Activated gamma-delta T cell treated with anti-CD3 and anti-CD28 coated beads, Interleukin-2, amount 50 U/mL, for 16 hours (primary cell): Measurements from ENCODE around the gene FN1.

Experiments
- DNase-seq: peaks from one replicate; pipeline ENCODE4 v3.0.0-alpha.2; 2020; ENCODE audit warnings: low read depth

Gene FN1

GRCh38 chr2:215435870-215436704, at the start of gene FN1:
TSS of gene FN1 (minus strand) at chr2:215436068. CDS start at chr2:215435802, 266 bp downstream.
- DNase-seq, result peak; percentile 19

DNA sequence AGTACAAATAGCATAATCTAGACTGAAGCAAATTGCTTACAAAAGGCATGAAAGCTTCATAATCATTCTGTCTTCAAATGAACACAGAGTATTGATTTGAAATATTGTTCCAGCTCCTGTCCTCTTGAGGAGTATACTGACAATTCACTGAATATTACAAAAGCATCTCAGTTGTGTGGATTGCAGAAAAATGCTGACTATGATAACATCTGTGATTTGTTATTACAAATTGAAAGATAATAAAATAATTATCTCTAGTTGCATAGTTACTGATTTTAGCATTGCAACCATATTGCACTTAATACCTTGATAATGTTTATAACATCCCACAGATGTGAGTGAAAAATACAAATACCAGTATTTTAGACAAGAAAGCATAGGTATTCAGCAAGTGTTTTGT, 49.2 kb upstream of the FN1 start:
- no peak for DNase-seq

GRCh38 chr2:215484570-215484969, 48.7 kb upstream of the FN1 start:
- no peak for DNase-seq

DNA sequence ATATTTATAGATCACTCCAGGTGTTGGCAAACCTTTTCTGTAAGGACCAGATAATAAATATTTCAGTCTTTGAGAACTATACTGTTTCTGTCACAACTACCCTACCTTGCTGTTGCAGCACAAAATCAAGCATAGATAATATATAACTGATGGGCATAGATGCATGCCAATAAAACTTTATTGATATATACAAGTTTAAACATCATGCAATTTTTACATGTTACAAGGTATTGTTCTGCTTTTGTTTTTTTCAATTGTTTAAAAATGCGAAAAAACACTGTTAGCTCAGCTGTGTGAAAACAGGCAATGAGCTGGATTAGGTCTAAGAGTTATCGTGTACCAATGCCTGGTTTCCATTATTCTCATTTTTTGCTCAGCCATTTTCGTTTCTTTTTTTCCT, 47.6 kb upstream of the FN1 start:
- no peak for DNase-seq

DNA sequence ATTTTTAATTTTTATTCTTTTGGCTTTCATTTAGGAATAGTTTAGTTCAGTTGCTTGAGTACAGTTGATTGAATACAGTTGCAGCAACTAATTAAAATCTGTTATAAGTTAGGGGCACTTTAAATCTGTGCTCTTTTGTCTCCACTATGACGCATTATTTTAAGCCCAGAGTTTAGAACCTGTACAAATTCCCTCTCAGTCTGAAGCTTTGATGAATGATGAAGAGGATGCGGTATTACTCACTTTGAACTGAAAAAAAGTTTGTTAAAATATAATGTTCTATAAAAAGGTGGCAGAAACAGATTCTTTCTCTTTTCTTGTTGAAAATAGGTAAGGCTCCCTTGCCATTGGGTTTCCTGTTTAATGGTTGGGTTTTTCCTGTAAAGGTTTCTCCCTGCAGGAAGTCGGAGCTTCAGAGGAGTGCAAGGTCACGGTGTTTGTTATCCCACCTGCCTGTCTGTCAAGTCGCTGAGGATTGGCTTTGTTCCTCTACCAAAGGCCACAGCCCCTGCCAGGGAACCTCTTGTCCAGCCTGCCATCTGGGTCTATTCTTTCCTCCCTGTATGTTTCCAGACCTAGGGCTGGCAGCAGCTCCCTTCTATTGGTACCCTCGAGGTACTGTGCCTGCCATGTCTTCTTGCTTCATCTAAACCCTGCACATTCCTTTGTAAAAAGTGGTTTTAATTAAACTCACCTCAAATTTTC, 43.8 kb upstream of the FN1 start:
- no peak for DNase-seq

GRCh38 chr2:215479121-215479520, 43.3 kb upstream of the FN1 start:
- DNase-seq, result no peak

DNA sequence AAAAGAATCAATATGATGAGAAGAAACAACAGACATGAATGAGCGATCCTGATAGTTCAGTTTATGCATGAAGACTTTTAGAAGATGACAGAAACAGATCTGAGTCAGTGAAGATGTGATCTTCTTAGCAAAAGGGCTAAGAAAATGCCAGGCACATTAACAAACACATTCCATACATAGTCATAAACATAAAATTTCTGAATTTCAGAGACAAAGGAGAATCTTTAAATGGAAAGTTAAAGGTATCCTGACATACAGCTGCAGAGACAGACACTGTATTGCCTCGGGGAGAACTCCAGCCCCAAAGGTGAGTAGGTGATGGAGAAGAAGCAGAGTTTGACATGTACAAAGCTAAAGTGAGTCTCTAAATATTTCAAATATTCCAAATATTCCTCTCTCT, 40.6 kb upstream of the FN1 start:
- DNase-seq, result no peak

DNA sequence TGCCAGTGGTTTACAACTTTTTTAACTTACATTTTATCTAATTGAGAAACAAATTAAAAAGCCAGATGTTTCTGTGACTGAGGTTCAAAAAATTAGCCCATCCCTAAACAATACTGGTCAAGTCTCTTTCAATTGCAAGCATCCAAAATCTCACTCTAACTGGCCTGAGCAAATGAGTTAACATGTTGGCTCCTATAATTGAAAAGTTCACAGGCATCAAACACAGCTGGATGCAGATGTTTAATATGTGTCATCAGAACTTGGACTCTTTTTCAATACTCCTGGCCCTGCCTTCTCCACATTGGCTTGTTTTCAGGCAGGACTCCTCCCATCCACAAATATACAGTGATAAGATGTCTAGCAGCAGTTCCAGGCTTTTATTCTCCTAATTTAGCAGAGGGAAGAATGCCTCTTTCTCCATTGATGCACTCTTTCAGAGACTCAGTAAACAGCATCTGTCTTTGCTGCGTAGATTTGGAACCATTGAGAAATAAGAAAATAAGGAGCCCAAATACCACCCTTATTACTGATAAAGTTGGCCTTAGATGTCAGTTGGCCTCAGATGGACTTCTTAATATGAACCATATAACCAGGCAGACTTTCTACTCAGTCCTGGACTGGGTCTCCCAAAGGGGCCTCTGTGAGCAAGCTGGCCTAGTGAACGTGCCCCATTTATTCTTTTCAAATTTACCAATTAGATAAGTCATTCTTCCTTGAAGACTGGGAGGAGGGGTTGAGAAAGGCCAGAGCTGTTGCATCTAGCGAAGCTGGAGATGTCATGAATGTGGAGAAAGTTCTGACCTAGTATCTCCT, 30.4 kb upstream of the FN1 start:
- no peak for DNase-seq

DNA sequence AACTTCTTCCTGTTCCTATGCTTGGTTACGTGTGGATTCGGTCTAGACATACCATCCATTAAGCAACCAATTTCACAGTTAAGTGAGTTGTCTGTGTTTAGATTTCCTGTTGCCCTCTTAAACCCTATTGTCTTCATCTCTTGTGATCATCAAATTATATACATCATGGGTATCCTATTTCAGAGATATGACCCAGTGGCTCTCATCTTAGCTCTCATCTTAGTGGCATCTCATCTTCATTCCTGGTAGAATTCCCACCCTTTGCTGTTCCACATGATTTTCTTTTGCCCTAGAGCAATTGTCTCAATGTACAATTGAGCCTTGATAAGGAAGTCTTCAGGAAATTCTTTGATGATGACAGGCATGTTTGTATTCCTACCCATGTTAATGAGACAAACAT, 29.4 kb upstream of the FN1 start:
- DNase-seq, result no peak

- no peak for DNase-seq
These were observed 26.1 kb upstream of the FN1 start for GRCh38 chr2:215461836-215462532.

DNA sequence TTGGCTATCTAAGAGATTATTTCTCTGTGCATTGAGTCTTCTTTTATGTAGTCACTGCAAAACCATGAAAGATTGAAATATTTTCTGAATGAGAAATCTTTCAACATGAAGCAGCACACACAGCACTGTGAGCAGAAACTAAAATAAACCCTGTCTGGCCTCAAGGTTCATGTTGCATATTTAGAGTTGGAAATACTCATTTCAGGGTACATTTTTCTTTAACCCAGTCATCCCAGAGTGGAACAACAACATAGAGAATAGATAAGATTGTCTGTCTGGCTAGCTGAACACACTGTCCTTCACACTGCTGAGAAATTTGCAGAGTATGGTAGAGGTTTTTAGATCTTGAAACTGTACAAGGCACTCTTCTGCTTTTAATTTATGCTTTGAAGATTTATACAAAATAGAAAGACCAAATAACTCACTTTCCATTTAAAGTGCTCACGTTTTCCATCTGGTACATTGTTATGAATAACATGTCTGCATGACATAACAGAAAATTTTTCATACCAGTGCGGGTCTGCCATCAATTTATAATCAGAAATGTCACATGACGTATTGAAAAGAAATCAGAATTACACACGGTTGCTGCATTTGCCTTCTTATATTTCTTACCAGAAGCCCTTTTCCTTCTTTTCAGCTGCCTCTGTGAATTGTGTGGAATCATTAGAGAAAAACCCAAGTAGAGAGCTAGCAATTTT, 25.0 kb upstream of the FN1 start:
- DNase-seq, result no peak

DNA sequence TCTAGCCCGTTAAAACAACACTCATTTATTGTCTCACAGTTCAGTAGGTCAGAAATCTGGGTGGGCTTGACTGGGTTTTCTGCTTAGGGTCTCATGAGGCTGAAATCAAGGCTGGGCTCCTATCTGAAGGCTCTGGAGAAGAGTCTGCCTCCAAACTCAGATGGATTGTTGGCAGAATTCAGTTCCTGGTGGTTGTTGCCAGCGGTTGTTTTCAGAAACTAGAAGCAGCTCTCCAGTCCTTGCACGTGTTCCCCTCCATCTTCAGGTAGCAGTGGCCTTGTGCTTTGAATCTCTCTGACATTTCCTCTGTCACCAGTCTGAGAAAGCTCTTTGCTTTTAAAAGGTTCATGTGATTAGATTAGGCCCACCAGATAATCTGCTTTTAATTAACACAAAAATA, 20.1 kb upstream of the FN1 start:
- no peak for DNase-seq

DNA sequence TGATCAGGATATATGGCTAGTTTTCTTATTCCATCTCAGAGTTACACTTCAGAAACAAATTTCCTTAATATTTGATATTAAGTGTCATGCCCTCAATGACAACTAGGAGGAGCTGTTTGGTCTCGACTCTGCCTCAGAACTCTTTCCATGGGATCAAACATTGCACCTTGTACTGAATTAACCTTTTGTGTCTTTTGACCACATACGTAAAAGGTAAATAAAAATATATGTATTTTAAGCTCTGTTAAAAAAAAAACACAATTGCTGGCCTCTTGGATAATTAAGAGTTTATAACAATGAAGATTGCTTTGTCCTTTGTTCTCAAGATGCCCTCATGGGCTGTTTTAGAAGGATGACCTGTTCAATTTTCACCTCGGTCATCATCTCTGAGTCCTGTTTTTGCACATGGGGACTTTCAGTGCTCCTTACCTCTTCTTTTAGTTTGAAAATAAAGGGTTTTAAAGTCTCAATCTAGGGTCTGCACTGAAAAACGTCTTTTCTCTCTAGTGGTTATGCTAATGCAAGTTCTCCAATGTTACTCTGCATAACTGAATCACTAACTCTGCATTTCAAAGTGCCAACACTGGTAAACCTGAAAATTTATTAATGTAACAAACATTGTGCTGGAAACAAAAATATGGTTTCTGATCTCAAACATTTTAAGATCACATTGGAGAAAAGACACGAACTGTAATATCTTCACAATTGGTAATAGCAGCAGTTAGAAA, 18.8 kb upstream of the FN1 start:
- DNase-seq, result no peak

GRCh38 chr2:215452725-215453124, 16.9 kb upstream of the FN1 start:
- no peak for DNase-seq

DNA sequence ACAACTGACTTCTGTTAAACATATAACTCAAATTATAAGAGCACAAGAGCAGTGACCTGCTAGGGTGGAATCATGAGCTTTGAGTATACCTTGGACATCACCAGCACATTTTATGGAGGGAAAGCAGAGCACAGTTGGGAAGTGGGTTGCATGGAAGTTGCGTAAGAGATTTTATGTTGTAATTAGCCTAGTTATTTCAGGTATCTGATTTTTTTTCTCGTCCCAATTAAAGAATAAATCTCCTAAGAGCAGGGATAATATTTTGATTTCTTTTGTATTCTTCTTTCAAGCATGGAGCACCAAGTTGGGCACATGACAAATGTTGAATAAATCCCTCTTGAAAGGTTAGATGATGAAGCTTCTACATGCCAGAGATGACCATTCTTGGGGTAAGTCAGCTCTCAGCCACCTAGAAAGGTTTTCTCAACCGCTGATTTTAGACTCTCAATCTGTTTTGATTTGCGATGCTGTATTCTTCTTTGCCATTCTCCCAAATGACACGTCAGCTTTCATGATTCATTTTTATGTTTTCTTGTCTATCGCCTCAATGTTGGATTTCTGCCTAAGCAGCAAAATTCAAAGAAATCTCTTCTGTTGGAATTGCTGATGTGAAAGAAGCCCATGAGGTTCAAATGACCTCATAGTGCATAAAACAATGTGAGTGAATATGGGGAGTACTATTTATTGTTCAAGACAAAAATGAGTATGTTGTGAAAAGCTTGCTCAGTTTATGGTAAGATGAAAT, 15.3 kb upstream of the FN1 start:
- no peak for DNase-seq

GRCh38 chr2:215450188-215451011, 14.5 kb upstream of the FN1 start:
- DNase-seq, result no peak

DNA sequence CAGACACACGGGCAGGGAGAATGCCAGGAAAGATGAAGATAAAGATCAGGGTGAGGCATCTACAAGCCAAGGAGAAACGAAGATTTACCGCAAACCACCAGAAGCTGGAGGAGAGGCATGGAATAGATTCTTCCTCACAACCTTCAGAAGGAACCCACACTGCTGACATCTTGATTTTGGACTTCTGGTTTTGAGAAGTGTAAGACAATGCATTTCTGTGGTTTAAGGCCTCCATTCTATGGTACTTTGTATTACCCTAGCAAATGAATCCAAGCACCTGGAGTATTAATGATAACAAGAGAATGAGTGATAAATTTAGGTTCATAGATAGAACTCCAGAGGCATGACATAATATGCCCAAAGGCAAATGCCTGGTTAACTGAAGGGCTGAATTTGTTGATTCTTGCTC, 11.8 kb upstream of the FN1 start:
- no peak for DNase-seq

DNA sequence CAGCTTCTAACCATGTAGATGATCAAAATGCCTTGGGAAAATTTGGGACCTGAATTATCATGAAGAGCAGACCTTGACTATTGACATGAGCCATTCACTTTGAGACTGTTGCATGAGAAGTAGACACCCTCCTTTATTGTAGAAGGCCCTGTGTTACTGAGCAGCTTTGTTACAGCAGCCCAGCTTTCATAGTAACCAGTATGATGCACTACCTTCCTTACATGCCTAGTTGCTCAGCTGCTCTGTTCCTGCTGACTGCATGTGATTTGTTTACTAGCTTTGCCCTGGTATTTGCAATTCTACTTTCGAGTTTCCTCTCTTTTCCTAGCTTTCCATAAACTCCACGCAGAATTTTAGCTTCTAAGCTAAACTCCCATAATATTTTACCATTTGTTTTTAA, 11.2 kb upstream of the FN1 start:
- DNase-seq, result no peak

DNA sequence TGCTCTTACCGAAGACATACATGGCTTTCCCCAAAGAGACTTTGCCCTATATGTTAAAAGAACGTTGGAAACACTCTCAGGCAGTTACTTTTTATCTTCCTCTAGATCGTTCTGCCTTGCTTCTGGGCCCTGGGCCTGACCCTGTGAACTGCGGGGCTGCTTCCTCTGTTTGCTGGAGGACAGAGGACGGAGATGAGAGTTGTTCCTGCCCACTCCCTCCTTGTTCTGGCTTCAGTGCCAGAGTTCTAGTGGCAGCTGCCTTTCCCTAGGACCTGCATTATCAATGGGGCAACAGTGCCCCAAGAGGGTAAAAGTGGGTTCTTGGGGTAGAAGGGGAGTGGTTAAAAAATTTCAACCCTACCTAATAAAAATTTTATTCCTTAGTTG, 6.5 kb upstream of the FN1 start:
- DNase-seq, result no peak
